Measurements from ENCODE around the gene ADGRD1.

ADGRD1 gene

DNA sequence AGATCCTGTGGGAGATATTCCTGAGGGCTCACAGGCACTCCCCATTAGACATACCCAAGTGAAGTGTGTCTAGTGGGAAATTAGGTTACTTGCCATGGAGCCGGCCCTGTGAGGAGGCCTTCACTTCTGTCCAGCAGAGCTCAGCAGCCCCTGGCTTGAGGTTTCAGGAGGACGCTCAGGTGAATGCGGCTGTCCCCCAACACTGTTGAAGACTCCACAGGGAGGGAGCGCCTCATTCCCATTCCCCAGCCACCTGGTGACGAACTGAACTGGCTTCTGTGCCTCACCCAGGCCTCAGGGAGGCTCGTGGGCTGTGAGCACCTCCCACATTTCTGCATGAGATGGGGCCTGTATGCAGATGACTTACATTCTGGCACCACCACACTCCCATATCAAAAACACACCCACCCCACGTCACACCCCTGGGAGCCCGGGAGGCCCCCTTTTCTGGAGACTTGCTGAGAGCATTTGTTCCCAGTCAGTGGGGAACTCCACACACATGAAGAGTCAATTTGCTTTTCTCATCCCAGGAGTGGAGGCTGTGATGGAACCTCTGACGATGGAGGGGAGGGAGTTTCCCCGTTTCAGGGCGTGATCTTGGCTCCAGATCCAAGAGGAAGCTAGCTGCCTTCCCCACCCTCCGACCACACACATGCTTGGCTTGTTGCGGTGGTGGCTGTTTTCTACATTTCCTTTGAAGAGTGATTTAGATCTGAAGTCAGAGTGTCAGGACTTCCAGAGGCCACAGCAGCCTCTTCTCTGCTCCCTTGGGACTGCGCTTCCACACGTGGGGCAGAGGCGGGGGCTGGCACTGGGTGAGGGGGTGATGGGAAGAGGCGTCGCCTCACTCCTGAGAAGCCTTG lies 120.7 kb downstream of the ADGRD1 start:
- DNase-seq (ENCODE audit: low spot score) = no peak

DNA sequence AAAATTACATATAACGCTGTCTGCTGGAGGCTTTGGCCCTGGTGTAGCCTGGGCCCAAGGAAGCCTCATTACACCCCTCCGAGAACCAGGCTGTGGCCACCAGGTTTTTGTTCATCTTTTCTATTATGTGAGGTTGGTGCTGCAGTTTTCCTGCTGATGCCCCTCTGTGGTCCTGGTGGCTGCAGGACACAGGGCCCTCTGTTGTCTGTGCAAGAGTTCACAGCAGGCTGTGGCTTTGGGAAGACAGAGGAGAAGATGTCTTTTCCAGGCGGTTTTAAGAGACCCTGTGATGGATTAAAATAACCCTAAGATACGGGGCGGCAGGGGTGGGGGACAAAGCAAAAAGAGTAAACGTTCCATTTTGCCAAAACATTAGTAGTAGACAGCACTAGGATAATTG lies 121.5 kb downstream of the ADGRD1 start:
- no peak for DNase-seq (ENCODE audit: low spot score)

DNA sequence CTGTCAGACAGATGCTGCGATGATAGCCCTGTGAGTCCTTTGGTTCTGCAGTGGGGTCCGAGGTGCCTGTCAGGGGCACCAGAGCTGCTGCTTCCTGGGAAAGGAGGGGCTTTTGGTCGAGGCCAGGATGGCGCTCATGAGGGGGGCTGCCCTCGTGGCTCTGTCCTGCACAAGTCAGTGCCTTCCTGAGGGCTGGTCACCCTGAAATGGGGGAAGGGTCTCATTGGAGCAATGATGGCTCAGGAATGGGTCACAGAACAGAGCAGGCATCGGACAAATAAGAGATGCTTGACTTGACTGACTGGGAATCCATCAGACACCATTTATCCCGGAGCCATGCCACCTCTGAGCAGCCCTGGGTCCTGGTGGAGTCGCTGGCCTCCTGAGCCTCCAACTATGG lies 121.9 kb downstream of the ADGRD1 start:
- no peak for DNase-seq (ENCODE audit: low spot score)

DNA sequence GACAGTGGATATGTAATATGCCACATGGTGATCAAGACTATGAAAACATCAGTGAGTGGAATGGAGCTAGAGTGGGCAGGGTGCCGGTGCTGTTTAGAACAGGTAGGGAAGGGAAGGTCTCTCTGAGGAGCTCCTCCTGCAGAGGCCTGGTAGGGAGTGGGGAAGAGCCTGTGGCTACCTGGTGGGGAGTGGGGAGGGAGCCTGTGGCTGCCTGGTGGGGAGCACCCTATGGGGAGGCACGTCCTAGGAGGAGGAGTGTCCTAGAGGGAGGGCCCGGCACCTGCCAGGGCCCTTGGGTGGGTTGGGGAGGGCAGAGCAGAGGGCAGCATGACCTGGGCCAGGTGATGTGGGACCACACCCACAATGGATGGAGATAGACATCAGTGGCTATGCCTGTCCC lies 122.6 kb downstream of the ADGRD1 start:
- no peak for DNase-seq (ENCODE audit: low spot score)

DNA sequence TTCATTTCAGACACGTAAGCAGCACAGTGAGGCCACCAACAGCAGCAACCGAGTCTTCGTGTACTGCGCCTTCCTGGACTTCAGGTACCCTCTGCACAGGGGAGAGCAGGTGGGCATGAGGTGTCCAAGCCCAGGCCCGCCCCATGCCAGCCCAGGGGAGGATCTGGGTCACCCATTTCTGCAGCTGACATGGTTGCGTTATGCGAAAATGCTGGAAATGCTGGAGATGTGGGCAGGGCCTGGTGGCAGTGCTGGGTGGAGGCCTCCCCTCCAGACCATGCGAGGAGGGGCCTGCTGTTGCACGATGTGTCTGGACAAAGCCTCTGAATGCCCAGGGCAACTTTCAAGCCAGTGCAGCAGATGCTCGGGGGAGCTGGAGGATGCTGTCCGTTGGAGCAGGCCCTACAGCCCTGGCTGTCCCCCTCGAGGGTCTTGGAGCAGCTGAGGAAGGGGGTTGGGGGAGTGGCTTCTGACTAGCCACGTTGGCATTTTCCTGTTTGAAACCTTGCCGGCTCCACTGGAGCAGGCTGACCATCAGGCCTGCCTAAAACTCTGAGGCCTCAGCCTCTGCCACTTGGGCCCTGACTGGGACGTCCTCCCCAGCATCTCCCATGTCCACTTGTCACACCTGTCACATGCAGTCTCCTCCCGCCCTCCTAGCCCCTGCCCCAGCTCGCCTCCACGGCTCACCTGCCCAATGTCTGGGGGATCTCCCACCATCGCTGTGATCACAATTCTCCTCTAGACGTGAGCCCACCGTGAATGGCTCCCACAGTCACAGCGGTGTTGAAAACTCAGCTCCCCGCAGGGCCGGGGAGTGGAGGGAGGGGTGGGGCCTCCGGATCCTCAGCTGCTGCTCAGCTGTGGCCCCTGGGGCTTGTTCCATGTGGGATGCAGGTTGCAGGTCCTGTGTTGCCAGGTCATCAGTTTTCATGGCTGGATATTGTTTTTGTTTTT lies 123.4 kb downstream of the ADGRD1 start:
- DNase-seq (ENCODE audit: low spot score) = no peak

DNA sequence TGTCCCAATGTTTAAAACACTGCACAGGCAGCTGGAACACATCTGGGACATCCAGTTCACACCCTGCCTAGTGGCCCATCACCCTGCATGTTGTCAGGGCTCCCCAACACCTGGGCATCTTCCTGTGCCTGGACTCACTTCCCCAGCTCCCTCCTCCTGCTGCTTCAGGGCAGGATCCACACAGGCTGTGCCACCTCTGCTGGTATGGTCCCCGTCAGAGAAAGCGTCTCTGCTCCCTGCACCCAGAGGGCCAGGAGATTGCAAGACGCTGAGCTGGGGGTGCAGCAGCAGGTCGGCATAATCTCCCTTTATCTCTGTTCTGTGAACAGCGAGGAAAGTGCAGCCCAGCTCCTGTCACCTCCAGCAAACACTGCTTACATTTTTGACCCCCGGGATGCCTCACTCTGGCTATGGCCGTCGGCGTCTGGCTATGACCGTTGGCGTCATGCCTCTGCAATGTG lies 124.3 kb downstream of the ADGRD1 start:
- no peak for DNase-seq (ENCODE audit: low spot score)

DNA sequence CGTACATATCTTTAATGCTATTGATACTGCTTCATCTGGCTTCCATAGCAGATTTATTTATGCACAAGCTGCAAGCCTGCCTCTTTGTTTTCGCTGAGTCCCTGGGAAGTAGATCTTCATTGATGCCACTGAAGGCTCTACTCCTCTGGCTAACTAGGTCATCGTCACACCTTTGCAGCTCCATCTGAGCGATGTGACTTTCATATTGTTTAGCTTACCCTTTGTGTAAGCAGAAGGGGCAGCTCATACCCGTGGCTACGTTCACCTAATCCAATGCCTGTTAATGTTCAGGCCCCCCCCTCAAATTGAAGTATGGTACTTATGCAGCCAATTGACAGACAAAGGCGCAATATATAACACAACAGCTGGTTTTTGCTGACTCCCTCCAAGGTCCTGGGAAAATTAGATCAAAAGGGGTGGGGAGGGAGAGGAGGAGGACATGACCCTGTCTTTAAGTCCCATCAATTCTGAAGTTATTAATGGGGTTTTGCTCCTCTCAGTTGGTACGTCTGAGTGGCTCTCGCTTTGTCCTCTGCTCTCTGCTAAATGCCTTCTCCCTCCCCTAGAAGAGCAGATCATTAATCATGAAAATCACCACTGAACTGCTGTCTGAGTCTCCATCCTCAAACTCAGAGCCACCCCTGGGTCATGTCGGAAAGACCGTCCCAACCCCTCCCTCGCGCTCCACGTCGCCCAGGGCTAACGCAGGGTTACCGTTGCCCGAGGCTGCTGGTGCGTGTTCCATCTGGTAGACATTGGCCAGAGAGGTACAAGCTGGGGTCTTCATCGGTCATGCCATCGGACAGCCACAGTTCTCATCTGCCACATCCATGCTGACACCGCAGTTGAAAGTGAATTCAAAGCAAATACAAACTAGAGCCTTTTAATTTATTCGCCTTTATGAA lies 128.8 kb downstream of the ADGRD1 start:
- no peak for DNase-seq (ENCODE audit: low spot score)

DNA sequence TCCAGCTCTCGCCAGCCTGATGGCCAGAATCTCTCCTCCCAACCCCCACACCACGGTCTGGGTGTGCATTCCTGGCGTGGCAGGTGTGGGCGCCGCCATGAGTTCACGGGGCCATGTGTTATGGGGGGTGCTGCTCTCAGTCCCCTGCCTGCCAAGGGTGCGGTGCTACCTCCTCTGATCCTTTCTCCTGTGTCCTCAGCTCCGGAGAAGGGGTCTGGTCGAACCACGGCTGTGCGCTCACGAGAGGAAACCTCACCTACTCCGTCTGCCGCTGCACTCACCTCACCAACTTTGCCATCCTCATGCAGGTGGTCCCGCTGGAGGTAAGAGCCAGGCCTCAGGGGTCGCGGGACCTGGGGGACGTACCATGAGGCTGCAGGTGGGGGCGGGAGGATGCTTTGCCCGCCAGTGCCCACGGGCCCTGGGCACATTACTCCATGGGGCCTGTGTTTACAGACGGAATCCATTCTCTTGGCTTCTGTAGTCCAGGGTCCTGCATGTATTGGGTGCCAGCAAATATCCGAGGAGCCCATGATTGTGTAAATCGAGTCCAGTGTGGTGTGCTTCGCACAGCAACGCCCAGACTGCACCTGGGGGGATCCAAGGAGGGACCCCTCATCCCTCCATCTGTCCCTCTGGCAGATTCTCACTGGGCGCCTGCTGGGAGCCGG lies 130.8 kb downstream of the ADGRD1 start:
- DNase-seq (ENCODE audit: low spot score) = no peak

DNA sequence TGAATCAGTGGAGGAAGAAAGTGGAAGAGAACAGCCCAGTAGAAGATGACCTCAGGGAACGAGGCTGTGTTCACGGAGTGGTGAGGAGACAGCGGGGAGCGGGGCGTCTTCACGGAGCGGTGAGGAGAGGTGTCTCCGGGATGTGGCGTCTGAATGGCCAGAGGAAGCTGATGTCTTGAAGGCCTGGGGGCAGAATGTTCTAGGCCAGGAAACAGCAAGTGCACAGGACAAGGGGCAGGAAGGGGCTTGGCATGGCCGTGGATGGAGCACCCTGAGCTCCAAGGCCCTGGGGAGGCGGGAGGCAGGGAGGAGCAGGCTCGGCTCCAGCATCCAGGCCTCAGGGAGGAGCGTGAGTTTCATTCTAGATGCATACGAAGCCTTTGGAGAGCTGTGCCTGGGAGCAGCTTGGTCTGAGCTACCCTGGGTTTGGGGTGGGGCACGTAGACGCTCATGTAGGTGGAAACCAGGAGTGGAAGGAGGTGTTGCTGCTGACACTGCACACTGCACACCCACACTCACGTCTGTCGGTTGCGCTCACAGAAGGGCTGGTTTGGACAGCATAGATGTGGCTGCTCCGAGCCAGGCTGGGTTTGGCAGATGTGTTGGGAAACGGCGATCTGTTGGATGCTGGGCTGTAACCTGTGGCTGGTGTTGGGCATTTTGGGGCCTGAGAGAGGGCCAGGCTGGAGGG lies 131.6 kb downstream of the ADGRD1 start:
- no peak for DNase-seq (ENCODE audit: low spot score)

DNA sequence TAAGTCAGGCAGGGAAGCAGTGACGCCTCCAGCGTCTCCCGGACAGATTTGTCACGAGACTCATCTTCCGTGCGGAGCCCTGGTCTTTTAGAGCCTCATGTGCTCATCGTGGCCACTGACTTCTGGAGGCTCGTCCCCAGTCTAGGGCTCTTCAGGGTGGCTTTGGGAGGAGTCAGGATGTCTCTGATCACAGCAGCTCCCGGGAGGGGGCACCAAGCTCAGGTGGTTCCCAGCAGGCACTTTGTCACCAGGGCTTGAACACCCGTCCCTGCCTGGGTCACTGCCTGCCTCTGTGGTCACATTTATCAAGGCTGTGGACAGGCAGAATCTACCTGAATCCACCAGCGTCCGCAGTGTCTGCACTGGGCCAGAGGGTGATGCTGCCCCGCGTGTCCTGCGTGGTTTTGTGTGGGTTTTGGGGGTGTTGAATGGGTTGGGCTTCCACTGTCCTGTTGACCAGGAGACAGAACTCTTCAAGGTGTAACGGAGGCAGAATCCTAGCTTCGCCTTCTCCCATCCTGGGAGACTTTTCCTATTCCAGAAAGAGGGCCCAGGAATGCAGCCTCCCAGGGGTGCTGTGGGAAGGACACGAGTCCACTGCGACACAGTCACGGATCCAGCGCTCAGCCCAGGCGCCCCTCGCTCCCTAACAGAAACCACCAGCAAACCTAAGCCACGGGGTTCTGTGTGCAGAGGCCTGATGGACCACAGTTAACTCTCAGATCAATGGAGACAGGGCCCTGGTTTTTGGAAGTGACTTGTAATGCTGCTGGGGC lies 132.3 kb downstream of the ADGRD1 start:
- DNase-seq (ENCODE audit: low spot score) = no peak

DNA sequence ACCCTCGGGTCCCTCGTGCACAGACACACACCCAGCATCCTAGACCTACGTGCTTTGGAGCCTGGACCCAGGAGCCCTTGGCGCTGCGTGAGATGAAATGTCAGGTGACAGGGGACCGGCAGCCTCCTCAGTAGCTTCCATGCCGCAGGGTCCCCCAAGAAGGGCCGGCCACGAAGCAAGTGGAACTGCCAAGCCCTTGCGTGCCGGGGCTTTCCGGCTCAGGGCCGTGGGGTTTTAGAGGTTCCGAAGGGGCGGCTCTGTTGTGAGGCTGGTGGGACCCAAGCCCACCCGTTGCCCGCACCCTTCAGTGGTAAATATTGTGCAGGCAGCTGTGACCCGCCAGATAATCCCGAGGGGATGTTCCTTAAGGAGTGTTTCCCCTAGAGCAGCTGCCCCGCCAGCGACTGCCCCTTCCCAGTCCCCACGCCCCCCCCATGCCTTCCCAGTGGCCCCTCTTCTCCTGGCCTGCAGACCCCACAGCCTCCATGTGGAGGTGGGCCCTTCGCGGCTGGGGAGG lies 133.7 kb downstream of the ADGRD1 start:
- DNase-seq (ENCODE audit: low spot score) = no peak

DNA sequence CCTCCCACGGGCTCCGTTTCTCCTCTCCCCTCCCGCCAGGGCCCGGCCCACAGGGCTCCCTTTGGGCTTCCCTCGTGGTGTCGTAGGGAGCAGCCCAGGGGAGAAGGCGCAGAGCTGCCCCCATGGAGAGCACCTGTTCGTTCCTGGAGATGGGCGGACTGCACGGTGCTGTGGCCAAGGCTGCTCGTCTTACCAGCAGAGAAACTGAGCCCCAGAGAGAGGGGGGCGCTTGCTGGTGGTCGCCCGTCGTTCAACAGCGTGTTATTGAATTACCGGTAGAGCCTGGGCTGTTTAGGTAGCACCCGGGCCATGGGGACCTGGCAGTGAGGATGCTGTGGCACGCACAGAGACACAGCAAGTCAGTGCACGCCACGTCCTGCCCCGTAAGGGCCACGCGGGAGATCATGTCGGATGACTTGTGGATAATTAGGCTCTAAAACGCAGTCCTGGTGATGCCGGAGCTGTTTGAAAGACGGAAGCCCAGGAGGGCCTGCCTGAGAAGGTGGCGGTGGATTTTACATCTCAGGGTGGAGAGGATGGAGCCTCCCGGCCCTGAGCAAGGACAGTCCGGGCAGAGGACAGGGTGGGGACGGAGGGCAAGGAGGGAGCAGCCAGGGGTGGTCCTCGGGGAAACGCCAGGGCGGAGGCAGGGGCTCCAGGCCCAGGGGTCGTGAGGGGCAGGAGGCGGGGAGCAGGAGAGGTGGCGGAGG lies 134.4 kb downstream of the ADGRD1 start:
- DNase-seq (ENCODE audit: low spot score) = no peak

DNA sequence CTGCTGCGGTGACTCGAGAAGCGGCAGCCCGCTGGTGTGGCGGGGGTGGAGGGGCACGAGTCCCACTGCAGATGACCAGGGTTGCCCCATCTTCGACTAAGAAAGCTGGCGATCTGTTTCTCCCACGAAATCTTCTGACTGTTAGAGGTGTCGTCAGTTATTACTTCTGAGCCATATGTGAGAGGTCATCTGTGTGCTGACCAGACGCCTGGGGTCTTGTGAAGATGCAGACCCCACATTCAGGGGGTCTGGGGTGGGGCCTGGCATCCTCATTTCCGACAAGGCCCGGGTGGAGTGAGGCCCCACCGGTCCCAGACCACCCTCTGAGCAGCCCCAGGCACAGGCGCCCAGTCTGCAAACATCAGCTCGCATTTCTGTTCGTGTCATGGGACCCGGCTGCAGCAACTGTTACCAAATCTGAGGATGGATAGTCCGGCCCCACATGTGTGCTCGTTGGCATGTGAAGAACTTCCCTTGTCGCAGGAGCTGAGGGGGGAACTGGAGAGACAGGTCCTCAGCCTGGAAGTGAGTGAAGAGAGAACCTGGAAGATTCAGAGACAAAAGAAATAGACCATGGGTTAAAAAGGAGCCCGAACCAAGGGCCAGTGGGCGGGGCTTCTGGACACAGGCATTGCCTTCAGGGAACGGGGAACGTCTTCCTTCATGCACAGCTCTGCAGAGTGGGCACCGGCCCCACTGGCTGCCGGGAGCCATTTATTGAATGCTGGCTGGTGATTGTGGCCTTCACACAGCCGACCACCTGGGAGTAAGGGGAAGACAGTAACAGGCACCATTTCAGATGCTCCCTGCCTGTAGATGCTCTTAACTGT lies 135.2 kb downstream of the ADGRD1 start:
- DNase-seq (ENCODE audit: low spot score) = no peak

DNA sequence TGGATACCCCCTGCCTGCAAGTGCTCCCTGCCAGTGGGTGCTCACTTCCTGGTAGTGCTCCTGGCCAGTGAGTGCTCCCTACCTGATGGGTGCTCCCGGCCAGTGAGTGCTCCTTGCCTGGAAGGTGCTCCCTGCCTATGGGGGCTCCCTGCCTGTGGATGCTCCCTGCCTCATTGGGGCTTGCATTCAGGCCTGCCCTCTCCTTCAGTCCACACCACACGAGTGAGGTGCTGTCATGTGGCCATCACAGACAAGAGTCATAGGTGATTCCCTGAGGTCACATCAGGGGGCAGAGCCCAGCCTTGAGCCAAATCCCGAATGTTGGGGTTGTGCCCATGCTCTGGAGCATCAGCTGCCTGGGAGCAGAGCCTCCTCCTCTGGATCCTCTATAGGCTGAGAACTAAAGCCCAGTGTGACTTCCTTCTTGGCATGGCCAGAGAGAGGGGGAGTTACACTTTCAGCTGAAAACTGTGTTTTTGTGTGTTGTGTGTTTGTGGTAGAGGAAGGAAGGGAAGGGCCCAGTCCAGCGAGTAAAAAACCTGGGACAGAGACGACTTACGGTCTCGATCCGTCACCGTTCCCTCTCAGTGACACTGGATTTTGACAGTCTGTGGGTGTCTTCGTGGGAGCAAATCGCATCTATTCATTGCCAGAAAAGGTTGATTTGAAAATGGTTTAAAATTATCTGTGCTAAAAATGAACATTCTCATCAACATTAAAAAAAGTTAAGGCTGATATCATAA lies 136.0 kb downstream of the ADGRD1 start:
- DNase-seq (ENCODE audit: low spot score) = no peak

DNA sequence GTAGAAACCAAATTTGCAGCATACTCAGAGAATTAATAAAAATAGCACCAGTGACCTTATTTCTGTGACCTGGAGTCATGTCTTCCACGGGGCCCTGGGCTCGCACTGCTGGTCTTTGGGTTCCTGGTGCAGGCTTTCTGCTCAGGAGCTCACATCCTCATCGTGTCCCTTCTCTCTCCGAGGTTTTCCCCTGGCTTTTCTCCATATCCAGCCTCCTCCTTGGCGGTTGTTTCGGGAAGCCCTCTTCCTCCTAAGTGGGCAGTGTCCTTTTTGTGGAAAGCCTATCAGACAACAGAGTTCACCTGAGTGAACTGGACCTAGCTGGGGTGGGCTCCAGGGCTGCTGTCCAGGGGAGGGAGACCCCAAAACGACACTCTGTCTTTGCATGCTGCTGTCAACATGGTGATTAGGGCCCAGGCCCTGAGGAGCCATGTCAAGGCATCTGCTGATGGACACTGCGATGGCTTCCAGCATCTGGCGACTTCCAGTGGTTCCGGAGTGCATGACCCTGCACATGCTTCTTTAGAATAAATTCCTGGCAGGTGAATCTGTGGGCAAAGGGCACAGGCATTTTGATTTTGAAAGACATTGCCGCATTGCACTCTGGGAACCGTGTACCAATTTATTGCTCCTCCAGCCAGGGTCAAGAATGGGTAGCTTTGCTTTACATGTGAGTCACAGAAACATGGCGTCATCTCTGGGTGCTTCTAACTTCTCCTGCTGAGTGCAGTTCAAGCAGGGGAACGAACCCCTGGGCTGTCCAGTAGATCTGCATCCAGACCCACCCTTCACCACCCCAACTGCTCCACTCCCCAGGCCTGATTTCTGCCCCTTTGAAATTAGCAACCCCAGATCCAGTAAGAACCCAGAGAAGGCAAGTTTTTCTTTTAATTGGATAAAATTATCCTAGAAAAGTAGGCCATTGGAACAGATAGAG lies 136.8 kb downstream of the ADGRD1 start:
- DNase-seq (ENCODE audit: low spot score) = no peak

DNA sequence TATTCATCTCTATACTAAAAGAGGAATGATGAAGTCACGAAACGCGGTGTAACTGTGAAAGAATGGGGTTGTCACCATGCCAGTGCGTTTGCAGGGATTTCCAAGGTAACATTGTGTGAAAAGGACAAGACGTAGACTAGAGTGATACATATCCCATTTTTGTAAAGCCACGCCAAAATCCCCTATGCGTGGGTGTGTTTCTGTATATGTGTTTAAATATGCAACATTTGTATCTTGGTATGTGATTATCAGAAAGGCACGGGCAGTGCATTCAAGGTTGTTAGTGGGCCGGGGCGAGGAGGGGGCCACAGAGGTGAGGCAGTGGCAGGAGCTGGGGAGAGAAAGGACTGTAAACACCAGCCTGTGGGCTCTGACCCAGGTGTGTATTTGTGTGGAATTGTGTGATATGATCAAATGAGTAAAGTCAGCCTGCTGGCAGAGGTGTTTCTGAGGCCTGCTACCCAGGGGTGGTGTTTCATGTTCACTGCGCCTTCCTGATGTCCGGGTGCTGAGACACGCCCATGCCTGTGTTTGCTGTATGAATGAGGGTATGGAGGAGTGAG lies 137.8 kb downstream of the ADGRD1 start:
- no peak for DNase-seq (ENCODE audit: low spot score)

All from hematopoietic multipotent progenitor cell treated with erythropoietin and hydrocortisone succinate and interleukin-3 and kit ligand, for 17 days (in vitro differentiated cells).